SIG-M5 (cell line): ENCODE results near the gene IL6R.

ENCODE experiments used
- DNase-seq: peaks from one replicate; lab custom pipeline; 2025; lab: John Stamatoyannopoulos, UW

The IL6R gene

DNA sequence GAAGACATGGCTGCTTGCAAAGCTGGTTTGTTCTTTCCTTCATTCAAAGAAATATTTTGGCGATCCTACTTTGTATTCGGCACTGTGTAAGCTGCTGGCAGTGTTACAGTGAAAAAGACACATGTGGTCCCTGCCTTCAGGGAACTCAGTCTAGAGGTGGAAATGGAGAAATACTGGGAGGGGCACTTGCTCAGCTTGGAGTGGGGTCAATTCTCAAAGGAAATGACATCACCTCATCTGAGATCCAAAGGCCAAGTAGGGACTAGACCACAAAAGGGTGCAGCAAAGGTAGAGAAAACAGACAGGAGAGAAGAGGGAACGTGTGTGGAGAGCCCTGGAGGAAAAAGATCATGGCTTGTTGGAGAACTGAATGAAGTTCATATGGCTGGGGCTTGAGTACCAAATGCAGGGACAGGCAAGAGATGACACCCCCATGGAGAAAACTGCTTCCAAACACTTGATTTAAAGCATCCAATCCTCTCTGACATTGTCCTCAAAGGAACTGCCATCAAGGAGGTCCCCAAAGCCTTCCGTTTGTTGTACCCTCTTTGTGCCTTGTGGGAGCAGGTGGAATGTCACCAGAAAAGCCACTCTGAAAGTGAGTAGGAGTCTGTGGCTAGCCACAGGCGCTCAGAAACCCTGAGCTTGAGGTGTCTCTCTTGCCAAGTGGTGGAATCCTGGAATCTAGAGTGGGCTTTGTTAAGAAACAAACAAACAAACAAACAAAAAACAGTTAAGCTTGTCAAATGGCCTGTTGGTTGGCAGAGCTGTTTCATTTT is 48.6 kb downstream of the IL6R start:
- no peak for DNase-seq

- DNase-seq = no peak
Observed at GRCh38 chr1:154454386-154455120, 49.4 kb downstream of the IL6R start.

GRCh38 chr1:154456631-154457030 is 51.5 kb downstream of the IL6R start:
- no peak for DNase-seq

DNA sequence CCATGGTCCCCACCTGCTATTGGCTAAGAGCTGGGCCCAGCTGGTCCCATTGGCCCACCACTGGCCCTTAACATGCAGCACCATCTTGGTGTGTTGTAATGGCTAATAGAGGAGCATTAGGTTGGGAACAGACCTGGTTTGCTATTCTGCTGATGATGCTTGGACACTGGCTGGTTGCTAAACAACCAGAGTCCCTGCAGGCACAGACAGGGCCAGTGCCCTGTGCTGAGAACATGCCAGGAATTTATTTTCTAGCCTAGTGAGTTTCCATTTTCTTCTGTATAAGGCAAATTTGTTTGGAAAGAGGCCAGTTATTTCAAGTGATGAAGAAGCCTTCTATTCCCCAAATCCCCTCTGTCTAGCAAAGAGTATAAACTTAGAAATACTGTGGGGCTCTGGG is 53.9 kb downstream of the IL6R start:
- no peak for DNase-seq

DNA sequence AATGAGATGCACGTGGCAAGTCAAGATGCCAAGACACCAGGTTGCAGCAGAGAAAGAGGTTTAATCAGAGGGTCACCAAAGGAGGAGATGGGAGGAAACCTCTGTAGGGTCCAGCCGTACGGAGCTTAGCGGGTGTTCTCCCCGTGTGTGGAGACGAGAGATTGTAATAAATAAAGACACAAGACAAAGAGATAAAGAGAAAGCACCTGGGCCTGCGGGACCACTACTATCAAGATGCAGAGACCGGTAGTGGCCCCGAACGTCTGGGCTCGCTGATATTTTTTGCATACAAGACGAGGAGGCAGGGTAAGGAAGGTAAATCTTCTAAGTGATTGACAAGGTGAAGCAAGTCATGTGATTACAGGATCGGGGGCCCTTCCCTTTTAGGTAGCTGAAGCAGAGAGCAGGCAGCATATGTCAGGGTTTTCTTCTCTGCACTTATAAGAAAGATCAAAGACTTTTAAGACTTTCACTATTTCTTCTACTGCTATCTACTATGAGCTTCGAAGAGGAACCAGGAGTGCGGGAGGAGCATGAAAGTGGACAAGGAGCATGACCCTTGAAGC is 55.6 kb downstream of the IL6R start:
- no peak for DNase-seq

DNA sequence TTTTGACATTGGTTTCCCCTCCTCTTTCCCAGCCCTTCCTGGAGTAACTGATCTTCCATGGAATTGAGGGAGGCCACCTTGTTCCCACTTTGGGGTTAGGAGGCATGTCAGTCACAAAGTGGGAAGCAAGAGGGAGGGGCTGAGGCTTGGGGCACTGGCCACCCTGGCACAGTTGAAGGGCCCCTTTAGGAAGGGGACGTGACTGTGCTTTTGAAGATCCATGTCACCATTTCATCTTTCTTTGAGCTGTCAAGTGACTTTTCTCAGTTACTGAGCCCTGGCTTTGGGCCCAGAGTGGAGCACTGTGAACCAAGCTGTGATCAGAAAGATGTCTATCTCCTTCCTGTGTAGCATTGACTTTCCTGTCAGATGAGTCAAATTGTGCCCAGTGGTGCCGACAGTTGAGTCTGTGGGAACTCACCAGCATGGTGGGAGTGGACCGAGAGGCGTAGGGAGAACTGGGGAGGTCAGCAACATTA is 58.4 kb downstream of the IL6R start:
- no peak for DNase-seq

- no peak for DNase-seq
Observed at GRCh38 chr1:154465621-154466195, 60.6 kb downstream of the IL6R start.

GRCh38 chr1:154466206-154466605 is 61.1 kb downstream of the IL6R start:
- DNase-seq = no peak

GRCh38 chr1:154466921-154467417 is 61.8 kb downstream of the IL6R start:
- DNase-seq = no peak

DNA sequence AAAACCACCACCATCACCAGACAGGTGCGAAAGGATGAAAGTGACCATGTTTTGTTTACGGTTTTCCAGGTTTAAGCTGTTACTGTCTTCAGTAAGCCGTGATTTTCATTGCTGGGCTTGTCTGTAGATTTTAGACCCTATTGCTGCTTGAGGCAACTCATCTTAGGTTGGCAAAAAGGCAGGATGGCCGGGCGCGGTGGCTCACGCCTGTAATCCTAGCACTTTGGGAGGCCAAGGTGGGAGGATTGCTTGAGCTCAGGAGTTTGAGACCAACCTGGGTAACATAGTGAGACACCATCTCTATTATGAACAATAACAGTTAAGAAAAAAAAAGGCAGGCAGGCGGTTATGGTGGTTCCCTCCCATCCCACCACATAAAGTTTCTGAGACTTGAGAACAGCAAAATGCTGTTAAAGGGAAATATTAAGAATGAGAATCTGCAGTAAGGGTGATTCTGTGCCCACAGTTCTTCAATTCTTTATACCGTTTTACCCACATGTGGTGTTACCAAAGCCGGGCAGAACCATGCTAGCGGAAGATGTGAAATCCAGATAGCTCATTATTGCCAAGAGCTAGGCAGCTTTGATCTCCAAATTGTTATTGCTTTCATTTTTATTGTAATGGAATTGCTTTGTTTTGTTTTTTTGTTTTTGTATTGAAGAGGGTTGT is 62.4 kb downstream of the IL6R start:
- no peak for DNase-seq

DNA sequence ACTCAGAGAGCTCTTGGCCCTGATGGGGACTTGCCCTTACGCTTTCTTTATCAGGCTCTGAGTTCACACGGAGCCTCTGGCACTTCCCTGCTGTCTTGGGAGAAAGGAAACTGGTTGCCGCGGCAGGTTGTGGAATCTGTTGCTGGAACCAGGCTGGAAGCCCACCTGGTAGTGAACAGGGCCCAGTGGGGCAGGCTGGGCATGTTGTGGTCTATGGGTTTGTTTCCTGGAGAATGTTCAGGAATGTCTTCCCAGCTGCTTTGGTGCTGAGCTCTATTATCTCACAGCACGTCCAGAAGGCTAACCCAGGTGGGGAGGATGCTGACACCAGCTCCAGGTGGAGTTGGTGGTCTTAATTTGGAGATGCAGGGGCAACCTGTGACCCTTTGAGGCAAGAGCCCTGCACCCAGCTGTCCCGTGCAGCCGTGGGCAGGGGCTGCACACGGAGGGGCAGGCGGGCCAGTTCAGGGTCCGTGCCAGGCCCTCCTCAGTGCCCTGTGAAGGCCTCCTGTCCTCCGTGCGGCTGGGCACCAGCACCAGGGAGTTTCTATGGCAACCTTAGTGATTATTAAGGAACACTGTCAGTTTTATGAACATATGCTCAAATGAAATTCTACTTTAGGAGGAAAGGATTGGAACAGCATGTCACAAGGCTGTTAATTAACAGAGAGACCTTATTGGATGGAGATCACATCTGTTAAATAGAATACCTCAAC is 63.5 kb downstream of the IL6R start:
- no peak for DNase-seq

GRCh38 chr1:154469844-154470560 is 64.9 kb downstream of the IL6R start:
- no peak for DNase-seq

GRCh38 chr1:154471304-154471703 is 66.2 kb downstream of the IL6R start:
- DNase-seq = no peak

- no peak for DNase-seq
Observed at GRCh38 chr1:154474802-154475201, 69.7 kb downstream of the IL6R start.

- no peak for DNase-seq
Observed at GRCh38 chr1:154476791-154477190, 71.6 kb downstream of the IL6R start.

GRCh38 chr1:154478013-154478412 is 72.9 kb downstream of the IL6R start:
- no peak for DNase-seq

GRCh38 chr1:154478639-154479038 is 73.5 kb downstream of the IL6R start:
- DNase-seq = peak; percentile 47

DNA sequence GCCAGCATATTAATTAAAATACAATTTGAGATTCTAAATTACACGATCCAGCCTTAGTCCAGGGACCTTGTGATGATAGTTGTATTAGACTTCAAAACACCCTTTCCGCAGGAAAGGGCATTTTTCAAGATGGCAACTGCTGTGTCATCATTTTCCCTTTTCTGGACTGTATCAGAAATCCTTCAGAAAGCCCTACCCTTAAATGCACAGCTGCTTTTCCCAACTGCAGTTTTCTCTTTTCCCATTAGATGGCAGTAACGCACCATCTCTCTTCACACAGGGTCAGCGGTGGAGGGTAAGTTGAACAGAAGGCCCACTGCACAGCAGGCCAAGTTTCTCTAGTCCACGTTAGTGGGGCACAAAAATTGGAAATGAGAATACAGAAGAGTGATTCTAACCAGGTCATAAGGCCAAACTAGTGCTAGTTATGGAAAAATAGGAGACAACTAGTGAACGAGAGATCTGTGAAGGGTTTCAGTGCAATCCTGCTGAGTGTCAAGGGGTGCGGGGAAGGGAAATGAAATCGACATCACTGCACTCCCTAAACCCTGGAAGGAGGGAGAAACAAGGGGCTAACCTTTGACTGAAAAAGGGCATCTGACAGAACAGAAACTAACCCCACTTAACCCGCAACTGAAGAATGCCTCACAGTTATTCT is 74.8 kb downstream of the IL6R start:
- DNase-seq = peak; percentile 51

DNA sequence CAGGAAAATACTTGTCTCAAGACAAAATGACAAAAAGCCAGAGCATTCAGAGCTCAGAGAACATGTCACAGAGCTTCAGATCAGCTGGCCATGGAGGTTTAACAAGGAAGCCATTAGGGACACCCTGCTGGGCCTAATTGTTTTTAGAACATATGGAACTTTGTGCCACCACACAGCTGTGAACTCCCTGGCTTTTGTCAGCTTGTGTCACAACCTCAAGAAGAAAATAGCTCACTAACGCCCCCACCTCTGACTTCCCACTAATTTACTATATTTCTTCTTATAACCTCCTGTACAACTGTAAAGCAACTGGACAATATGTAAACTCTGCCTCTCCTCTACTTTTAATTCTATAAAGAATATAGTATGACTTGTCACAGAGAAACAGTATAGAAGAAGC is 75.9 kb downstream of the IL6R start:
- no peak for DNase-seq
